Tibial nerve (tissue), 4 donors: ENCODE results near the gene KIRREL3.

Experiments used
- EP300 ChIP-seq, 2 donors: sonication (generic); formaldehyde crosslinking; IDR thresholded peaks; one replicate each; pipeline ENCODE4 v1.6.1; 2017; ENCODE audit warnings: antibody characterized with exemption in 2 of 2, mild to moderate bottlenecking in 1 of 2
- POLR2A ChIP-seq, 2 donors: fragments of 450-650 bp; IDR thresholded peaks; one replicate each; pipeline ENCODE4 v1.6.1; 2017; ENCODE audit warnings: antibody characterized with exemption in 2 of 2, mild to moderate bottlenecking in 2 of 2, moderate library complexity in 2 of 2
- TF ChIP-seq, protein P1 (sequence below), 5 experiments: fragments of 200-600 bp in 3 of 5; fragments of 450-650 bp in 2 of 5; sonication (generic) in 3 of 5; IDR thresholded peaks; one replicate each; pipeline ENCODE4 v1.5.1; 2016 to 2019; ENCODE audit warnings: antibody characterized with exemption in 5 of 5, mild to moderate bottlenecking in 3 of 5, moderate library complexity in 2 of 5

DNA sequence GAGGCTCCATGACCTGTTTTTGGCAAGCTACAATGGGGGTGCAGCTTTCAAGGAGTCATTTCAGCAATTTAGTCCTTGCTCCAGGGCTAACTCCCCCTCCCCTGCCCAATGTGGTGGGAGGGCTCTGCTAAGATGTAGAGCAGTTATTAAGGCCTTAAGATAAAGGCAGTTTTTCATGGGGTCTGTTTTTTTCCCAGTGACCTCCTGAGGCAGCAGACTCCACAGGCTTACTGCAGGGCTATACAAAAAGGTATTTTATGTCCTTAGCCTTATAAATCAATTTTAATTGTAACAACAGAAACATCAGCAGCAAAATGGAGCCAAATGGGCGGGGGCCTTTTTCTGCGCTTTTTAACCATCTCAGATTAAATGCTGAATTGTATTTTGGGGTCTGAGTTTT, 192.3 kb downstream of the KIRREL3 start:
- TF ChIP-seq, protein P1, sequence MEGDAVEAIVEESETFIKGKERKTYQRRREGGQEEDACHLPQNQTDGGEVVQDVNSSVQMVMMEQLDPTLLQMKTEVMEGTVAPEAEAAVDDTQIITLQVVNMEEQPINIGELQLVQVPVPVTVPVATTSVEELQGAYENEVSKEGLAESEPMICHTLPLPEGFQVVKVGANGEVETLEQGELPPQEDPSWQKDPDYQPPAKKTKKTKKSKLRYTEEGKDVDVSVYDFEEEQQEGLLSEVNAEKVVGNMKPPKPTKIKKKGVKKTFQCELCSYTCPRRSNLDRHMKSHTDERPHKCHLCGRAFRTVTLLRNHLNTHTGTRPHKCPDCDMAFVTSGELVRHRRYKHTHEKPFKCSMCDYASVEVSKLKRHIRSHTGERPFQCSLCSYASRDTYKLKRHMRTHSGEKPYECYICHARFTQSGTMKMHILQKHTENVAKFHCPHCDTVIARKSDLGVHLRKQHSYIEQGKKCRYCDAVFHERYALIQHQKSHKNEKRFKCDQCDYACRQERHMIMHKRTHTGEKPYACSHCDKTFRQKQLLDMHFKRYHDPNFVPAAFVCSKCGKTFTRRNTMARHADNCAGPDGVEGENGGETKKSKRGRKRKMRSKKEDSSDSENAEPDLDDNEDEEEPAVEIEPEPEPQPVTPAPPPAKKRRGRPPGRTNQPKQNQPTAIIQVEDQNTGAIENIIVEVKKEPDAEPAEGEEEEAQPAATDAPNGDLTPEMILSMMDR (IDR thresholded peaks at IDR 0.05), result no peak
- no peak for TF ChIP-seq POLR2A (IDR thresholded peaks at IDR 0.05)
- no peak for TF ChIP-seq EP300 (IDR thresholded peaks at IDR 0.05)
